ENCODE data around the gene CYBRD1. TPM values are rescaled to one million over a fixed set of nuclear protein-coding genes. Genes with fewer than 3 reads are reported as not detected.
"Not testable (repeated sequence)": the region's sequence is repeated elsewhere in the genome, so short reads cannot be mapped to it uniquely, and the experiment has no call there.

The CYBRD1 gene
- total RNA-seq, 2 donors from 2014 or later = 100 to 238 TPM

- Histone ChIP-seq H3K36me3 (no peaks in the 10 kb centered on the region), H3K9me3 (peaks cover 0 to 5% of the 10 kb centered on the region in 2 donors), H3K4me1 (no peaks in the 10 kb centered on the region), H3K27ac (no peak overlapping the region), H3K27me3 (no peaks in the 10 kb centered on the region), H3K4me3 (no peak overlapping the region)
- DNase-seq (ENCODE audit: low spot score) = no peak
- TF ChIP-seq CTCF (IDR thresholded peaks at IDR 0.05) = no peak
Measured at GRCh38 chr2:171490577-171490976, 31.7 kb upstream of the CYBRD1 start.

- H3K36me3 ChIP-seq = no peaks in the 10 kb centered on the region
- no peak overlapping the region for H3K27ac ChIP-seq
- H3K4me3 ChIP-seq = no peak overlapping the region
- DNase-seq (ENCODE audit: low spot score) = no peak
- H3K9me3 ChIP-seq = peaks cover 0 to 5% of the 10 kb centered on the region in 2 donors
- TF ChIP-seq CTCF (IDR thresholded peaks at IDR 0.05) = no peak
- H3K4me1 ChIP-seq = no peaks in the 10 kb centered on the region
- no peaks in the 10 kb centered on the region for H3K27me3 ChIP-seq
Measured at GRCh38 chr2:171491292-171491691, 31.0 kb upstream of the CYBRD1 start.

- peaks cover 0 to 5% of the 10 kb centered on the region in 2 donors for H3K9me3 ChIP-seq
- H3K4me1 ChIP-seq = no peaks in the 10 kb centered on the region
- H3K36me3 ChIP-seq = no peaks in the 10 kb centered on the region
- no peak overlapping the region for H3K27ac ChIP-seq
- H3K27me3 ChIP-seq = no peaks in the 10 kb centered on the region
- no peak for TF ChIP-seq CTCF (IDR thresholded peaks at IDR 0.05)
- DNase-seq (ENCODE audit: low spot score) = no peak
- H3K4me3 ChIP-seq = no peak overlapping the region
Measured at GRCh38 chr2:171492664-171493063, 29.6 kb upstream of the CYBRD1 start.

GRCh38 chr2:171497664-171498063, 24.6 kb upstream of the CYBRD1 start:
- H3K4me1 ChIP-seq; H3K27ac ChIP-seq; H3K9me3 ChIP-seq; H3K36me3 ChIP-seq; DNase-seq (ENCODE audit: low spot score); H3K4me3 ChIP-seq; H3K27me3 ChIP-seq: not testable (repeated sequence)

GRCh38 chr2:171505374-171505773, 16.9 kb upstream of the CYBRD1 start:
- no peak for DNase-seq (ENCODE audit: low spot score)
- no peaks in the 10 kb centered on the region for H3K9me3 ChIP-seq
- H3K4me3 ChIP-seq = no peak overlapping the region
- no peaks in the 10 kb centered on the region for H3K4me1 ChIP-seq
- H3K27ac ChIP-seq = no peak overlapping the region
- H3K36me3 ChIP-seq = no peaks in the 10 kb centered on the region
- no peaks in the 10 kb centered on the region for H3K27me3 ChIP-seq
- no peak for TF ChIP-seq CTCF (IDR thresholded peaks at IDR 0.05)

- no peaks in the 10 kb centered on the region for H3K36me3 ChIP-seq
- H3K27me3 ChIP-seq = no peaks in the 10 kb centered on the region
- no peaks in the 10 kb centered on the region for H3K9me3 ChIP-seq
- H3K27ac ChIP-seq = no peak overlapping the region
- no peak overlapping the region for H3K4me3 ChIP-seq
- no peak for TF ChIP-seq CTCF (IDR thresholded peaks at IDR 0.05)
- DNase-seq (ENCODE audit: low spot score) = no peak
- peaks cover 0 to 7% of the 10 kb centered on the region in 2 donors for H3K4me1 ChIP-seq
Measured at GRCh38 chr2:171509945-171510731, 12.1 kb upstream of the CYBRD1 start.

Measured in right atrium auricular region (tissue), 2 donors.